ENCODE results near the gene SMC1B. TPM values are rescaled to one million over a fixed set of nuclear protein-coding genes. Genes with fewer than 3 reads are reported as not detected.
"Not testable (repeated sequence)": the region's sequence is repeated elsewhere in the genome, so short reads cannot be mapped to it uniquely, and the experiment has no call there.

Gene SMC1B
- total RNA-seq, 2 experiments from 2014 or later = 0.08 TPM; not detected in 1

DNA sequence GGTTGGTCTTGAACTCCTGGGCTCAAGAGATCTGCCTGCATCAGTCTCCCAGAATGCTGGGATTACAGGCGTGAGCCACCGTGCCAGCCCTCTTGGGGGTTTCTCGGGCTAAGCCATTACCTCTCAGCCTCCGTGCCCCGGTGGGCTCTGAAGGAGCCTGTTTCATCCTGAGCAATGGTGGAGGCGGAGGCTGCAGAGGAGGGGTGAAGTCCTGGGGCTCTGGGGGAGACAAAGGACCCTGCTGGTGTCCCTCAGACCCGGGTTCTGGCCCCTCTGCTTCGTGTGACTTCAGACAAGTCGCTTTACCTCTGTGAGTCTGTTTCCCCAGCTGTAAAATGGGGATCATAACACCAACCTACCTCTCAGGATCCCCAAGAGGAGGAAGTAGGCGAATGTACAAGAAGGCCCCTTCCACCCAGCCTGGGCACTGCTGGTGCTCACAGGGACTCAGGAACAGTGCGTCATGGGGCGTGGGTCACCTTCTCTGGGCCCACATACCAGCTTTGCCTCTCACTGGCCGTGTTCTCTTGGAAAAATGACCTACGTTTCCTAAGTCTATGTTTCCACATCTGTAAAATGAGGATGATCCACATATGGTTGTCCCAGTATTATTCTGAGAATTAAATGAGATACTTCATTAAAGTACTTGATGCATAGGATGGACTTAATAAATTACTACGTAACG is 36.8 kb upstream of the SMC1B start:
- no peaks in the 10 kb centered on the region for H3K4me1 ChIP-seq (ENCODE audit: insufficient read depth, low read length, poor library complexity, severe bottlenecking)
- H3K27ac ChIP-seq (ENCODE audit: low read depth, low read length, poor library complexity, severe bottlenecking) = no peak overlapping the region
- no TSS peak for BruUV-seq (replicated peaks)
- intact Hi-C loops (cut with micrococcal nuclease; ENCODE audit: unreplicated experiment) = no loop called here
- H4K20me1 ChIP-seq (ENCODE audit: insufficient read depth, low read length) = no peaks in the 10 kb centered on the region
- no peak for DNase-seq (ENCODE audit: low spot score)
- H2AFZ ChIP-seq (ENCODE audit: low read length) = no peak overlapping the region
- no peak overlapping the region for H3K4me3 ChIP-seq (ENCODE audit: low read depth, low read length, poor library complexity, severe bottlenecking)
- no peaks in the 10 kb centered on the region for H3K9me3 ChIP-seq (ENCODE audit: low read length)
- TF ChIP-seq, protein P1, sequence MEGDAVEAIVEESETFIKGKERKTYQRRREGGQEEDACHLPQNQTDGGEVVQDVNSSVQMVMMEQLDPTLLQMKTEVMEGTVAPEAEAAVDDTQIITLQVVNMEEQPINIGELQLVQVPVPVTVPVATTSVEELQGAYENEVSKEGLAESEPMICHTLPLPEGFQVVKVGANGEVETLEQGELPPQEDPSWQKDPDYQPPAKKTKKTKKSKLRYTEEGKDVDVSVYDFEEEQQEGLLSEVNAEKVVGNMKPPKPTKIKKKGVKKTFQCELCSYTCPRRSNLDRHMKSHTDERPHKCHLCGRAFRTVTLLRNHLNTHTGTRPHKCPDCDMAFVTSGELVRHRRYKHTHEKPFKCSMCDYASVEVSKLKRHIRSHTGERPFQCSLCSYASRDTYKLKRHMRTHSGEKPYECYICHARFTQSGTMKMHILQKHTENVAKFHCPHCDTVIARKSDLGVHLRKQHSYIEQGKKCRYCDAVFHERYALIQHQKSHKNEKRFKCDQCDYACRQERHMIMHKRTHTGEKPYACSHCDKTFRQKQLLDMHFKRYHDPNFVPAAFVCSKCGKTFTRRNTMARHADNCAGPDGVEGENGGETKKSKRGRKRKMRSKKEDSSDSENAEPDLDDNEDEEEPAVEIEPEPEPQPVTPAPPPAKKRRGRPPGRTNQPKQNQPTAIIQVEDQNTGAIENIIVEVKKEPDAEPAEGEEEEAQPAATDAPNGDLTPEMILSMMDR (conservative IDR thresholded peaks at IDR 0.05; ENCODE audit: low read length) = no peak
- TF ChIP-seq EZH2phosphoT487 (IDR thresholded peaks at IDR 0.05; ENCODE audit: borderline replicate concordance, low read depth, low read length) = no peak
- no peak overlapping the region for H3K4me2 ChIP-seq (ENCODE audit: low read length)
- no peaks in the 10 kb centered on the region for H3K9me2 ChIP-seq (ENCODE audit: insufficient read depth, low read length)
- H3K79me2 ChIP-seq (ENCODE audit: insufficient read depth, low read depth, low read length) = no peaks in the 10 kb centered on the region
- CTCF ChIA-PET (ENCODE audit: unreplicated experiment) = no interaction called here
- POLR2A ChIA-PET = no interaction called here
- H3K36me3 ChIP-seq (ENCODE audit: insufficient read depth, low read length) = no peaks in the 10 kb centered on the region

DNA sequence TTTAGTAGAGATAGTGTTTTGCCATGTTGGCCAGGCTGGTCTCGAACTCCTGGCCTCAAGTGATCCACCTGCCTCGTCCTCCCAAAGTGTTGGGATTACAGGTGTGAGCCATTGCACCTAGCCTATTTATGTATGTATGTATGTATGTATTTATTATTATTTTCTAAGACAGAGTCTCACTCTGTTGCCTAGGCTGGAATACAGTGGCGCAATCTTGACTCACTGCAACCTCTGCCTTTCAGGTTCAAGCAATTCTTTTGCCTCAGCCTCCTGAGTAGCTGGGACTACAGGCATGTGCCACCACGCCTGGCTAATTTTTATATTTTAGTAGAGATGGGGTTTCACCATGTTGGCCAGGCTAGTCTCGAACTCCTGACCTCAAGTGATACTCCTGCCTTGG is 36.0 kb upstream of the SMC1B start:
- H3K79me2 ChIP-seq (ENCODE audit: insufficient read depth, low read depth, low read length); CTCF ChIA-PET (ENCODE audit: unreplicated experiment); H3K9me3 ChIP-seq (ENCODE audit: low read length); DNase-seq (ENCODE audit: low spot score); H2AFZ ChIP-seq (ENCODE audit: low read length); H3K27ac ChIP-seq (ENCODE audit: low read depth, low read length, poor library complexity, severe bottlenecking); H3K9me2 ChIP-seq (ENCODE audit: insufficient read depth, low read length); H4K20me1 ChIP-seq (ENCODE audit: insufficient read depth, low read length); H3K36me3 ChIP-seq (ENCODE audit: insufficient read depth, low read length); H3K4me3 ChIP-seq (ENCODE audit: low read depth, low read length, poor library complexity, severe bottlenecking); intact Hi-C loops (cut with micrococcal nuclease; ENCODE audit: unreplicated experiment); H3K4me1 ChIP-seq (ENCODE audit: insufficient read depth, low read length, poor library complexity, severe bottlenecking); H3K4me2 ChIP-seq (ENCODE audit: low read length); BruUV-seq (replicated peaks): not testable (repeated sequence)
- POLR2A ChIA-PET = interaction anchor here (0.7 kb wide), 1 partner anchor 772 kb away, joined by 3 read pairs; no protein-coding TSS in a partner anchor

DNA sequence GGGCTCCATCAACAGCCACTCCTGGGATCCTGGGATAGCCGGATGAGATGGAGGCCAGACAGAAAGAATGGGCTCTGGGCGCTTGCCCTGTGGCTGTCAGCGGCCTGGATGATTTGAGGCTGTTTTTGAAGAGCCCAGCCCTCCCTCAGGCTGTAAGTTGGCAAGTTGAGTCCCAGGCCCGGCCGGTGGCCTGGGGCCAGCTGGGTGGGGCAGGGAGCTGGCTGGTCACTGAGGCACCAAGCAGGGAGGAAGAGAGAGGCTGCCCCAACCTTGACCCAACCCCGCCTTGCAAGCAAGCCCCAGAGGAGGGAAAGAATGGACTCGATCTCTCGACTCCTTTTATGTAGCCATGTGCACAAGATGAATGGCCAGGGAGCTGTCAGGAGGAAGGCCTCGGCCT is 35.0 kb upstream of the SMC1B start:
- Histone ChIP-seq H4K20me1 (ENCODE audit: insufficient read depth, low read length) (no peaks in the 10 kb centered on the region), H3K36me3 (ENCODE audit: insufficient read depth, low read length) (no peaks in the 10 kb centered on the region), H2AFZ (ENCODE audit: low read length) (no peak overlapping the region), H3K4me1 (ENCODE audit: insufficient read depth, low read length, poor library complexity, severe bottlenecking) (no peaks in the 10 kb centered on the region), H3K9me3 (ENCODE audit: low read length) (no peaks in the 10 kb centered on the region), H3K9me2 (ENCODE audit: insufficient read depth, low read length) (no peaks in the 10 kb centered on the region), H3K4me3 (ENCODE audit: low read depth, low read length, poor library complexity, severe bottlenecking) (no peak overlapping the region), H3K27ac (ENCODE audit: low read depth, low read length, poor library complexity, severe bottlenecking) (no peak overlapping the region), H3K4me2 (ENCODE audit: low read length) (no peak overlapping the region), H3K79me2 (ENCODE audit: insufficient read depth, low read depth, low read length) (no peaks in the 10 kb centered on the region)
- ChIA-PET CTCF (ENCODE audit: unreplicated experiment) (no interaction called here), POLR2A (interaction anchor here (0.7 kb wide), 1 partner anchor 59 kb away, joined by 5 read pairs; no protein-coding TSS in a partner anchor)
- no TSS peak for BruUV-seq (replicated peaks)
- no peak for DNase-seq (ENCODE audit: low spot score)
- TF ChIP-seq, protein P1 (conservative IDR thresholded peaks at IDR 0.05; ENCODE audit: low read length) = no peak
- no peak for TF ChIP-seq EZH2phosphoT487 (IDR thresholded peaks at IDR 0.05; ENCODE audit: borderline replicate concordance, low read depth, low read length)
- intact Hi-C loops (cut with micrococcal nuclease; ENCODE audit: unreplicated experiment) = no loop called here

- H3K4me2 ChIP-seq (ENCODE audit: low read length); H3K4me3 ChIP-seq (ENCODE audit: low read depth, low read length, poor library complexity, severe bottlenecking); POLR2A ChIA-PET; BruUV-seq (replicated peaks); H3K9me3 ChIP-seq (ENCODE audit: low read length); H3K36me3 ChIP-seq (ENCODE audit: insufficient read depth, low read length); H2AFZ ChIP-seq (ENCODE audit: low read length); H3K9me2 ChIP-seq (ENCODE audit: insufficient read depth, low read length); H4K20me1 ChIP-seq (ENCODE audit: insufficient read depth, low read length); H3K79me2 ChIP-seq (ENCODE audit: insufficient read depth, low read depth, low read length); DNase-seq (ENCODE audit: low spot score); H3K4me1 ChIP-seq (ENCODE audit: insufficient read depth, low read length, poor library complexity, severe bottlenecking); CTCF ChIA-PET (ENCODE audit: unreplicated experiment); intact Hi-C loops (cut with micrococcal nuclease; ENCODE audit: unreplicated experiment); H3K27ac ChIP-seq (ENCODE audit: low read depth, low read length, poor library complexity, severe bottlenecking): not testable (repeated sequence)
These were observed 34.2 kb upstream of the SMC1B start for GRCh38 chr22:45447596-45447995.
